Measurements from ENCODE around the gene DOCK10.

GRCh38 chr2:225064928-225065327 lies 22.7 kb upstream of the DOCK10 start:
- TF ChIP-seq CTCF (IDR thresholded peaks at IDR 0.05; ENCODE audit: low read depth, low read length) (no peak), POLR2A (IDR thresholded peaks at IDR 0.05; ENCODE audit: extremely low read depth, insufficient read length) (no peak), MAX (IDR thresholded peaks at IDR 0.05; ENCODE audit: low read depth, low read length) (no peak), MYC (IDR thresholded peaks at IDR 0.05; ENCODE audit: low read depth, low read length) (no peak)
